IPS-NIHi7 (cell line): ENCODE data around the gene PIF1.

Source experiments
- DNase-seq: peaks from one replicate; pipeline ENCODE4 v3.0.0; 2012; ENCODE audit warnings: mixed read lengths; ENCODE audit errors: extremely low spot score

PIF1 gene

DNA sequence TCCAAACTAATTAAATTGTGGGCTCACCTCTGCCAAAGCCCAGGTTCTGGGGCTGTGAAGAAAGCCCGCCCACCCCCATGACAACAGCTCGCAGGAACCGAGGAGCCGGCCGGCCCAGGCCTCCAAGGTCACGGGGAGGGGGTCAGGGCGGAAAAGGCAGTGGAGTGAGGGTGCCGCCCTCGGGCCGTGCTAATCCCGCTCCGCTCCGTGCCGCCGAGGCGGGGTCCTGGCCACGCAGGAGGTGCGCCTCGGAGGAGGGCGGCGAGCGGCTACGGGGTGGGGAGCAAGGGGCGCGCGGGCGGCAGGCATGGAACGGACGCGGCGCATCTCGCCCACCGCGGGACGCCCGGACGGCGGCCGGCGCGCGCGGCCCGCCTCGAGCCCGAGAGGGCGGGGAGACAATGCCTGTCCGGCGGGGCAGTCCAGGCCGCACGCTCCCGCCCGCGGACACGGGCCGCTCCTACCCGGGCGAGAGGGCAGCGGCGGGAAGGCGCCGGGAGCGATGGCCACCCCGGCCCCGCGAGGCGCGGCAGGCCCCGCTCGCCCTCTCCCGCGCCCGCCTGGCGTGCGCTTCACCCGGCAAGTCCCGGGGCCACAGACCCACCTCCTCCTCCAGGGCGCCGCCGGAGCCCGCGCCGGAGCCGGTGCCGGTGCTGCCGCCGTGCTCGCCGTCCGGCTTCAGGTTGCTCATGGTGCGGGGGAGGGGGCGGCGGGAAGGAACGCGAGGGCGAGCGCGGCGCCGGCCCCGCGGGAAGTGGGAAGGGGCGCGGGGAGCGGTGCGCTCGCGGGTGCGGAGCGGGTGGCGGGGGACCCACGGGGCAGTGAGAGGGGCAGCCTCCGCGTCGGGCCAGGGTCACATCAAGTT is 50.6 kb downstream of the PIF1 start:
- DNase-seq: no peak

DNA sequence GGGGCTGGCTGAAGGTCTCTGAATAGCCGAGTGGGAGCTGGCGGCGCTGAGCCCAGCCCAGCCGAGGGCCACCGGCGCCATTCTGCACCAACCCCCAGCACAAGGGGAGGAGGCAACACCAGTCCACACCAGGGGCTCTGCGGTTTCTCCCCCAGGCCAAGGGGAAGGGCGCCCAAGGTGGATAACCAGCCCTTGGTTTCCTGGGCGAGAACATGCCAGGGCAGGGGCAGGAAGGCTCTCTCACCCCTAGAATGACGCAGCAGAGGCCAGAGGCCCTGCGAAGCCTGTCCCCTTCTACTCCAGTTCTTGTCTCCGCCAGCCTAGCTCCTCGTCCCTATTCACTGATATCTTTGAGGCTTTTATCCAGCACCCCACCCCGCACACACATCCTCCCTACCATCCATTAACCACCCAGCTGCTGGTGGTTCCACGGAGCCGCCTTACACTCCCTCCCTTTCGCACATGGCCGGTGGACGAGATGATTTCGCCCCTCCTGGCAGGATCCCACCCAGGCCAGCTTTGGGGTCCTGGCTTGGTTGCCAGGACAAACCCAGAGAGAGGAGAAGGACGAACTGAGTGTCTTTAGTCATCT is 51.3 kb downstream of the PIF1 start:
- no peak for DNase-seq

DNA sequence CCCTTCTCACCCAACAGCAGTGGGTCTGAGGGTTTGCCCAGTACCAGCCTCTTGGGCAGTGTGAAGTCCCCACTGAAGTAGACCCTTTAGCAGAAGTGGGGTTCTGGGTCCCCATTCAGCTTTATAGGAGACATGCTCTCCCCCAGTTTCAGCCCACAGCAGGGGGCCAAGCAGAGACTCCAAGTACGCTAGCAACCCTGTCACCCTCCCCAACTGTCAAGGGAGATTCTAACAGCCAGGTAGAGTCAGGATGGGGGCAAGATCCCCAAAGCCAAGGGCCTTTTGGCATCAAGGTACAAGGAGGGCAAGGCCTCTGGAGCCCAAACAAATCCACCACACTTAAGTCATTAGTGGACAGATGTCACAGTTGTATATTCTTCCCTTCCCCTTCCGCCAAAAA is 51.8 kb downstream of the PIF1 start:
- DNase-seq: no peak

DNA sequence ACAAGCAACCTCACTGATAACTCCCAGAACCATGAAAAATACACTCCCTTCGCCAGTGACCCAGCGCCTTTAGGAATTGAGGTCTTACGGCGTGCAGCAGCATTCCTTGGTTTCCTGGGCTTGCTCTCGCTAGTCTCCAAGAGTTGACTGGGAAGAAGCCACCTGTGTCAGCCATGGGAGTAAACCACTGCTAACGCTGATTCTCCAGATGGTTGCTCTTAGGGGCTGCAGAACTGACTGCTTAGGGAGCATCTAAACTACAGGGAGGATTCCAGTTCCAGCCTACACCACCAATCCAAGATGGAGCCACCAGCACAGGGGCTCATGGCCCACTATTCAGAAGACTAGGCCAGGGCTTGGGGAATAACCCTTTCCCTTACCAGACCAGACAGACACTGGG is 52.5 kb downstream of the PIF1 start:
- DNase-seq: no peak

DNA sequence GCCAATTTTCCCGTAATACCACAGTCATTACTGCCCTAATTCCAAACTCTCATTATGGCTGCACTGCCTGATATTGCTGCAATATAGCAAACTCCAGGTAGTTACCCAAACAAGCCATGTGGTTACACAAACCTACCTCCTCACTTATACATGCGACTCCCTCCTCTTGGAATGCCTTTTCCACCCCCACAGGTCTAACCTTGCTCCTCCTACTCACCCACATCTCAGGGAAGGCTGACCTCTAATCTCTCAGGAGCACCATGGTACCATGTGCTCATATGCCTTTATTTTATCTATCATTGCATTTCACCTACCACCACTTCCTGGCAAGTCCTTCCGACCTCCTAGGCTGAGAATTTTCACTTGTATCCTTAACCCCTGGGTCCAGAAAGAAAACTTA is 53.0 kb downstream of the PIF1 start:
- DNase-seq: no peak

DNA sequence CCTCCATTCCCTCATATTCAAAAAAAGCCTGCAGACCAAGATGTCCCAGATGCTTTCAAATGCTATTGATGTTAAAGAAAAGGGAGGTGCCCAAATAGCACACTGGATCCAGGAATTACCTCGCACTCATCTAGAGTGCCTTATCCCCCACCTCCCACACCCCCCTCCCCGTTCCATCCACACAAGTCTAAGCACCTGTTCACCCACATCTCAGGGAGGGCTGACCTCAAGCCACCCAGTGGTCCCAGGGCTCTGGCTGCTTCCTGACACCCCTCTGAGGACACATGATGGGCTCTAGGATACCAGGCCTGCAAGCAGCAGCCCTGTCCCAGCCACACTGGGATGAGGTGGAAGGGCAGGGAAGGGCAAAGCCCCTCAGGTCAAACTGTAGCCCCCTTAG is 54.8 kb downstream of the PIF1 start:
- no peak for DNase-seq

DNA sequence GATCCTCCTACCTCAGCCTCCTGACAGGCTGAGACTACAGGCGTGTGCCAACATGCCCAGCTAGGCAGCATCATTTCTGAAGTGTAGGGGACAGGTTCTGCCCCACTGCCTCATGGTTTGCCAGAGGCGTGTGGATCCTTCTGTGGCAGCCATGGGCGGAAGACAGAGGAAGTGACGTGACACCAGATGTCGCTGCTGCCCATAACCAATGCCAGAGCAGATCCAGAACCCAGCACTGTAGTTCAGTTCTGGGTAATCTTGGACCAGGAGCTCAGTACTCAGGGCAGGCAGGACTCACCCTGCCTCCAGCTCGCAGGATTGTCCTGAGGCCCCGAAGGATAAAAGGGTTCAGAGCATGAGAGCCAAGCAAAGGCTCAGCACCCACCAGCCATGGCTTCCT is 58.2 kb downstream of the PIF1 start:
- DNase-seq: no peak

DNA sequence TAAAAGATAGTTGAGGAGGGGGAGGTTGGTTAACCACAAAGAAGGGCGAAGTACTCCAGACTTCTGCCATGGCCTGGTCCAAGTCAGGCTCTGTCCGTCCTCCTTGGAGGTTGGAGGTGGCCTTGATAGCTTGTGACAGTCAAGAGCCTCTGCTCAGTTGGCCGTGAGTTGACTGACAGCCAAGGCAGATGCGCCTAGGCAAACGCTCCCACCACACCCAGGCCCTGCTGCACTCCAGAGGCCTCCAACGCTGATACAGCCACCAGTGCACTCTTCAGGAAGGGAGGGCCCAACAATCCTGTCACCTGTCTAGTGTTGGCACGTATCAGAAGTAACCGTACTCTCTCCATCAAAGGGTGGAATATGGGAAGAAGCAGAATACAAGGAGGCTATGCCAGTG is 59.4 kb downstream of the PIF1 start:
- DNase-seq: no peak
